HT-29 (cell line): ENCODE results near the gene DAP. TPM values are rescaled to one million over a fixed set of nuclear protein-coding genes. Genes with fewer than 3 reads are reported as not detected.
"Not testable (repeated sequence)": the region's sequence is repeated elsewhere in the genome, so short reads cannot be mapped to it uniquely, and the experiment has no call there.

ENCODE experiments used
- DNase-seq: peaks from one replicate; pipeline ENCODE4 v3.0.0-alpha.2; 2015; ENCODE audit warnings: low spot score
- total RNA-seq: library from RNA; depleted of rRNA; stranded (reverse); fragments of >200 nt; shearing (Covaris generic); gene quantifications from 2 replicates; pipeline ENCODE4 v1.2.3, GENCODE V29; 2014

The DAP gene
- total RNA-seq, 1 experiment from 2014 or later: 54.2 TPM

- no peak for DNase-seq
These were observed 106.5 kb downstream of the DAP start for GRCh38 chr5:10654566-10654965.

GRCh38 chr5:10653751-10654400 lies 107.2 kb downstream of the DAP start:
- no peak for DNase-seq

DNA sequence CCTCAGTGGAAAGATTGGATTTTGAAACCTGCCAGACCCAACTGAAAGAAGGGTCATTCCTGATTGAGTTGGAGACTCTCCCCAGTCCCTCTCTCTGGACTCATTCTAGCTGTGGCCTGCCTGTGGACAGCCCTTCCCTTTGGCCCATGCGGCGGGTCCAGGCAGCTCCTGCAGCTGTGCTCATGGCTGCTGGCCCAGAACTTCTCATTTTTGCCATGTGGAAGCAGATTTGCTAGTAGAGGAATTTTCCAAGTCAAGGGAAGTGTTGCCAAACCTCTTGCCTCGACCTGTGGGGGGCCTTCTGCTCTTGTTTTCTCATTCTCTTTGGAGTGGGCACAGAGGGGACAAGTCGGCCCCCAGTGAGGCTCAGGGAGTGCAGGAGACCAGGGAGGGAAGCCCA lies 108.0 kb downstream of the DAP start:
- no peak for DNase-seq

DNA sequence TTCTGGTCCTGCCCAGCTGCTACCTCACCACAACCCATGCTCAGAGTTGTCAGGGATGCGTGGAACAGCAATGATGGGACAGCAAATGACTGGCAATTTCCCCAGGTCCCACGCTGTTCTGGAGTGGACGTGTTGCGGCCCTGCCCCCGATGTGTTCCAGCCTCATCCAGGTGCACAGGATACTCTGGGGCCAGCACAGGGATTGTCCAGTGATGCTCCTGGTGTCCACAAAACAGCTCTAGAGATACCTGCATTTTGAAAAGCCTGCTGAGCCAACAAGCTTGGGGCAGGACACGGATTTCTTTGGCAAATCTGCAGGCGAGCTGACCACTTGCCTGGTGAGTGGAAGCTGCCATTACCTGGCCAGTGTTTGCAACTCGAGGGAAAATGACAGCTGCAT lies 108.4 kb downstream of the DAP start:
- no peak for DNase-seq

- no peak for DNase-seq
These were observed 108.9 kb downstream of the DAP start for GRCh38 chr5:10652151-10652550.

DNA sequence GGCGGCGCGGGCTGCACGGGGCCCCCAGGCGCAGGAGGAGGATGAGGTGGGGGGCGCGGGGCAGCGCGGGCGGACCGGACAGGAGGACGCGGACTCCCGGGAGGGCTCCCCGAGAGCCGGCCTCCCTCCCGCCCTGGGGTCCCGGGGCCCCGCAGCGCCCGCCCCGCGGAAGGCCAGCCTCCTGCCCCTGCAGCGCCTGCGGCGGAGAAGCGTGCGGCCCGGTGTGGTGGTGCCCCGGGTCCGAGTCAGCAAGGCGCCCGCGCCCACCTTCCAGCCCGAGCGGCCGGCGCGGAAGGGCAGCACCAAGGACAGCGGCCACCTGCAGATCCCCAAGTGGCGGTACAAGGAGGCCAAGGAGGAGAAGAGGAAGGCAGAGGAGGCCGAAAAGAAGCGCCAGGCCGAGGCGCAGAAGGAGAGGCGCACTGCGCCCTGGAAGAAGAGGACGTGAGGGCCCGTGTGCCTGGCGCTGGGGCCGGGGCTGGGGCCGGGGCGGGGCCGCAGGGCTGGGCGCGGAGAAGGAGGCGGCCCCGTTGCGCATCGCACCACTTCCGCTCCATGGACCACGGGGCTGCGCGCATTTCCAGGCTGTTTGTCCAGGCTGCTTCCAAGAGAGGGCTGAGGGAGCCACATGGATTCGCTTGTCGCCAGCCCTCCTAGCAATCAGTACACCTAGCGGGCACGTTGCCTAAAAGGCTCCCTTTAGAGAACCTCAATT lies 111.2 kb downstream of the DAP start:
- DNase-seq: no peak

DNA sequence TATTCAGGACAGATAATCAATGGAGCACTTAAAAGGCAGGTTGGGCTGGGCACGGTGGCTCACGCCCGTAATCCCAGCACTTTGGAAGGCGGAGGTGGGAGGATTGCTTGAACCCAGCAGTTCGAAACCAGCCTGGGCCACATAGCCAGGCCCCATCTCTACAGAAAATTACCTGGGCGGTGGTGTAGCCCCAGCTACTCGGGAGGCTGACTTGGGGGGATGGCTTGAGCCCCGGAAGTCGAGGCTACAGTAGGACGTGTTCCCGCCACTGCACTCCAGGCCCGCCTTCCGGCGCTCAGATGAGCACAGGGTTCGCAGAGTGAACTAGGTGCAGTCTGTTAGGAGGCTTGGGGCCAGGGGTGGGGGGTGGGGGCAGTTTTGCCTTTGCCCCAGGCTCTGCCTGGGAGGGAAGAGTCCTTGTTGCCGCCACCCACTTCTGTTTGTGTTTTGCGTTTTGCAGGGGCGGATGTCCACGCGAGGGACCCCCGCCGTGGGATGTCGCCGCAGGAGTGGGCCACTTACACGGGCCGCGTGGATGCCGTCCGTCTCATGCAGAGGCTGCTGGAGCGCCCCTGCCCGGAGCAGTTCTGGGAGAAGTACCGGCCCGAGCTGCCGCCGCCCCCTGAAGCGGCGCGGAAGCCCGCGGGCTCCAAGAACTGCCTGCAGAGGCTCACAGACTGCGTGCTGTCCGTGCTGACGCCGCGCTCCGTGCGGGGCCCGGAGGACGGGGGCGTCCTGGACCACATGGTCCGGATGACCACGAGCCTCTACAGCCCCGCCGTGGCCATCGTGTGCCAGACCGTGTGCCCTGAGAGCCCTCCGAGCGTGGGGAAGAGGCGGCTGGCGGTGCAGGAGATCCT lies 112.0 kb downstream of the DAP start:
- no peak for DNase-seq

DNA sequence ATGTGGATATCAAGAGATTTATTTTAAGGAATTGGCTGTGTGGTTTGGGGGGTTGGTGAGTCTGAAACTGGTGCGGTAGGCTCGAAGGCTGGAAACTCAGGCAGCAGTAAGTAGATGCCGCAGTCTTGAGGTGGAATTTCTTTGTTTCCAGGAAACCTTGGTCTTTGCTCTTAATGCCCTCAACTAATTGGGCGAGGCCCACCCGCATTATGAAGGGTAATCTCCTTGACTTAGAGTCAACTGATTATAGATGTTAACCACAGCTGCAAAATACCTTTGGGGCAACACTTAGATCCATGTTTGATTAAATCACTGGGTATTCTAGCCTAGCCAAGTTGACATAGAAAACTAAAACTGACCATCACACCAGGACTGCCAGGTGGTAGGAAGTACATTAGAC lies 113.4 kb downstream of the DAP start:
- no peak for DNase-seq

GRCh38 chr5:10645671-10646070 lies 115.4 kb downstream of the DAP start:
- no peak for DNase-seq

DNA sequence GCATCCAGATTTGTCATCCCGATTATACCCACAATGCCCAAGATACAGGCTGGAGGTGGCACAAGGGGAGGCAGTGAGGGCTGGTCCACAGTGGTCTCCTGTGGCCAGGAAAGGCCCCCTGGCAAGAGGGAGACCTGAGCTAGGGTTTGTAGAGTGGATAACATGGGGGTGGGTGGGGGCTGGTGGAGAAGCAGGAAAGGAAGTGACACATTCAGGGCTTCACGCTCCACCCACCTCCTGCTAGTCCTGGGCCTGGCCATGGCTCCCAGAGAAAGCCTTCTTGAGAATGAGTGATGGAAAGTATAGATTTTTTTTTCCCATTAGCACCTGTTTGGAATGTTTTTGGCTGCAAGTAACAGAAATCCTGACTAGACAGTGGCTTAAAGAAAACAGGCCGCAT lies 115.9 kb downstream of the DAP start:
- DNase-seq: no peak

GRCh38 chr5:10644192-10644591 lies 116.8 kb downstream of the DAP start:
- no peak for DNase-seq

GRCh38 chr5:10642367-10642766 lies 118.7 kb downstream of the DAP start:
- DNase-seq: no peak

DNA sequence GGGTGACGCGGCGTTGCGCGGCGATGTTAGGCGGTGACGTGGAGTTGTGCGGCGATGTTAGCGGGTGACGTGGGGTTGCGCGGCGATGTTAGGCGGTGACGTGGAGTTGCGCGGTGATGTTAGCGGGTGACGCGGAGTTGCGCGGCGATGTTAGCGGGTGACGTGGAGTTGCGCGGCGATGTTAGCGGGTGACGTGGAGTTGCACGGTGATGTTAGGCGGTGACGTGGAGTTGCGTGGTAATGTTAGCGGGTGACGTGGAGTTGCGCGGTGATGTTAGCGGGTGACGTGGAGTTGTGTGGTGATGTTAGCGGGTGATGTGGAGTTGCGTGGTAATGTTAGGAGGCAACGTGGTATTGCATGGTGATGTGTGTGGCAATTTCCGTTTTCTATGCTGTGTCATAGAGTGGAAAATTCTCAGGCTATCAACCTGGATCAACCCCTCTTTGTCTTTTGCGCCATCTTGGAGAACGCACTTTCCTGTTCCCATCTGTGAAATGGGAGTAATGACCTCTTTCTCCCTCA lies 121.1 kb downstream of the DAP start:
- DNase-seq: no peak

GRCh38 chr5:10638723-10639122 lies 122.3 kb downstream of the DAP start:
- not testable (repeated sequence) for DNase-seq

DNA sequence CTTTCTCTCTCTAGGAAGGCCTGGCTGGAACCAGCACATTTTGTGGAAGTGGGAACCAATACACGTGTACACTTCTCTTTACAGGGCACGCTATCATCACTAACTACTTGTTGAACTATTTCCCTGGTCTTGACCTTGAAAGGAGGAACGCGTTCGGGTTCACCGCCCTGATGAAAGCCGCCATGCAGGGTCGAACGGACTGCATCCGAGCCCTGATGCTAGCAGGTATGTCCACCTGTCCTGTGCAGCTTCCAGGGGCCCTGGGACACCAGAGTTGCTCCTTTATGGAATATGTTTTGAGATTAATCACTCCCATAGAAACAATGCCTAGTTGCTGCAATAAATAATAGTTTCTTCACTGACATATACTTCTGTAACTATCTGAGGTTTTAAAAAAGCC lies 123.1 kb downstream of the DAP start:
- no peak for DNase-seq

DNA sequence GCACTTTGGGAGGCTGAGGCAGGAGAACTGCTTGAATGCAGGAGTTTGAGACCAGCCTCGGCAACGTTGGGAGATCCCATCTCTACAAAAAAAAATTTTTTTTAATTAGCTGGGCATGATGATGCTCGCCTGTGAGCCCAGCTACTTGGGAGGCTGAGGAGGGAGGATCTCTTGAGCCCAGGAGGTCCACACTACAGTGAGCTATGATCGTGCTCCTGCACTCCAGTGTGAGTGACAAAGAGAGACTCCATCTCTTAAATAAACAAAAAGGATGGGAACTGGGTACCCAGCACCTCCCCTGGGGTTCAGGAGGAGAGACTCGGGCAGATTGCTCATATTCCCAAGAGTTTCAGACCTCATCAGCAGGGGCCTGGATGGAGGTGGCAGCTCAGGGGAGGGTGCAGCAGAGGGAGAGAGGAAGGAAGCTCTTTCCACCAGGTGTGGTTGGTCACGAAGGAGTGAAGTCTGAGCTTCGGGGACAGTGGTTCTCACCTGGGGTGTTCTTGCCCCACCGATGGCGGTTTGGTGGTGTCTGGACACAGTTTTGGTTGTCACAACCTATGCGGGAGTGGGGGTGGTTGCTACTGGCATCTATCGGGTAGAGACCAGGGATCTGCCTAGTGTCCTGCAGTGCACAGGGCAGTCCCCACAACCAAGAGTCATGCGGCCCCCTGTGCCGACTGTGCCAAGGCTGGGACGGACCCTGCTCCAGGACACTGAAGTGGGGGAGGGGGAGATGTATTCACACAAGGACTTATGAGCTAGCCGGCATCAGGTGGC lies 124.5 kb downstream of the DAP start:
- no peak for DNase-seq

DNA sequence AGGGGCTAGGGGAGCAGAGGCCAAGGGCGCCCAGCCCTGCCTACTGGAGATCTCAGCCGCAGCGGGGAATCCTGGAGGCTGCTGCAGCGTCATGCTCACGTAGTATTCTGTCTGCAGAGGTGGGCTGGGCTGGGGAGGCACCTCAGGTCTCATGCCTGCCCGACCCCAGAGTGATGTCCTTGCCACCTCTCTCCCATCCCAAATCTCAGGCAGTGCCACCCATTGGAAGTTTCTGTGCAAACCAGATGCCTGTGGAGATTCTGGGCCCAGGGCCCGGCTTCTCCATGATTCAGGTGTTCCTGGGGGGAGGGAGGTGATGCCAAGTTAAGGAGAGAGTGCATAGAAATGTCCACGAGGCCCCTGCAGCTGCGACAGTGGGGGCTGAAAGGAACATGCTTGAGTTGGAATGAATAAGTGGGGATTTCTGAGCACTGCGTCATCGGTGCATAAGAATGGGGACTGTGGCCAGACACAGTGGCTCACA lies 125.1 kb downstream of the DAP start:
- DNase-seq: no peak

- DNase-seq: no peak
These were observed 125.7 kb downstream of the DAP start for GRCh38 chr5:10635257-10635866.

- DNase-seq: no peak
These were observed 126.5 kb downstream of the DAP start for GRCh38 chr5:10634562-10634961.

DNA sequence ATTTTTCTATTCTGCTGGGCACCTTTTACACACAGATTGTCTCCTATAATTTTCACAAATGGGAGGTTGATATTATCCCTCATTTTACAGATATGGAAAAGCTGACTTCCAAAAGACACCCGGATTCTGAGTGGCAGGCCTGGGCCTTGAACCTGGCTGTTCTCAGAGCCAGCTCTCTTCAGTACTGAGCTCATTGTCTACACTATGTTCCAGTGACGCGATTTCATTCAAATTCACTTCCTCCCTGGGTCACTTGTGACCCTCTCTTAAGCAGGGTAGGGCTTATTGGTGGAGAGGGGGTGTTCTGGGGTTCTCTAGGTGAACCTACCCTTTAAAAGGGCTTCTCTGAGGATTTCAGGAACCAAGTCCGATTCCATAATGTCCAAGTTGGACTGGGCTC lies 127.0 kb downstream of the DAP start:
- no peak for DNase-seq
